GM13977 (cell line): ENCODE measurements around the gene AHDC1.

ENCODE experiments used
- DNase-seq: peaks from one replicate; pipeline ENCODE4 v3.0.0; 2012; ENCODE audit warnings: low spot score
- CTCF ChIP-seq: IDR thresholded peaks from 2 replicates; pipeline ENCODE4 v1.5.1; 2012; ENCODE audit warnings: mild to moderate bottlenecking, control low read depth; ENCODE audit not compliant: insufficient read depth; ENCODE audit errors: extremely low read depth, missing control alignments
- in situ Hi-C: fragments of 300-500 bp; cut with MboI; formaldehyde crosslinking; loops from one replicate; pipeline ENCODE4 v1.12.0; 2022; ENCODE audit warnings: low sequenced_read_pairs, low pct_unique_long_range_greater_than_20kb, mixed read lengths, inconsistent platforms; ENCODE audit not compliant: unreplicated experiment

The AHDC1 gene

GRCh38 chr1:27531959-27532685, 71.8 kb downstream of the AHDC1 start:
- DNase-seq, result no peak
- in situ Hi-C loops, result no loop called here
- TF ChIP-seq CTCF, result no peak

- no peak for DNase-seq
- no peak for TF ChIP-seq CTCF
Observed at GRCh38 chr1:27530192-27530591, 73.8 kb downstream of the AHDC1 start.

GRCh38 chr1:27529704-27530018, 74.3 kb downstream of the AHDC1 start:
- TF ChIP-seq CTCF, result no peak
- no peak for DNase-seq
- in situ Hi-C loops, result no loop called here

More at GRCh38 chr1:27530192-27530591, 73.8 kb downstream of the AHDC1 start:
- in situ Hi-C loops, result no loop called here

- in situ Hi-C loops, result no loop called here
- no peak for DNase-seq
- no peak for TF ChIP-seq CTCF
Observed at GRCh38 chr1:27528818-27529703, 74.9 kb downstream of the AHDC1 start.

- in situ Hi-C loops, result no loop called here
- TF ChIP-seq CTCF, result no peak
- DNase-seq, result peak; percentile 73
Observed at GRCh38 chr1:27527890-27528817, 75.8 kb downstream of the AHDC1 start.
